HepG2 (cell line): Measurements from ENCODE around the gene ZNF343. TPM values are rescaled to one million over a fixed set of nuclear protein-coding genes. Genes with fewer than 3 reads are reported as not detected.

Experiments used
- CCAR2 ChIP-seq: fragments of 200-400 bp; formaldehyde crosslinking; optimal IDR thresholded peaks from 2 replicates; pipeline ENCODE3; 2018; ENCODE audit warnings: low read depth, mild to moderate bottlenecking, low read length, moderate library complexity
- CEBPB ChIP-seq: IDR thresholded peaks from 2 replicates; pipeline ENCODE4 v1.6.1; 2011; ENCODE audit warnings: low read depth, low read length, improper control_type of control experiment, borderline replicate concordance
- CEBPG ChIP-seq: IDR thresholded peaks from 2 replicates; pipeline ENCODE4 v1.6.1; 2016
- EEA1 ChIP-seq: sonication (generic); formaldehyde crosslinking; IDR thresholded peaks from 2 replicates; pipeline ENCODE4 v1.5.1; 2020; ENCODE audit warnings: mild to moderate bottlenecking, missing genetic modification reagents, borderline replicate concordance
- FOXO1 ChIP-seq: sonication (generic); formaldehyde crosslinking; IDR thresholded peaks from 2 replicates; pipeline ENCODE4 v1.4.0; 2020; ENCODE audit warnings: missing genetic modification reagents
- HMG20B ChIP-seq: conservative IDR thresholded peaks from 2 replicates; pipeline ENCODE4 v1.6.1; 2016; ENCODE audit warnings: missing genetic modification reagents, missing compliant biosample characterization
- HOMEZ ChIP-seq: IDR thresholded peaks from 2 replicates; pipeline ENCODE4 v1.6.1; 2016; ENCODE audit warnings: low read depth
- KMT2B ChIP-seq: IDR thresholded peaks from 2 replicates; pipeline ENCODE4 v1.6.1; 2016; ENCODE audit warnings: missing genetic modification reagents, missing compliant biosample characterization
- MYC ChIP-seq: sonication (generic); formaldehyde crosslinking; IDR thresholded peaks from 2 replicates; pipeline ENCODE4 v1.9.0; 2021; ENCODE audit warnings: missing genetic modification reagents, borderline replicate concordance
- POLR2AphosphoS2 ChIP-seq: IDR thresholded peaks from 2 replicates; pipeline ENCODE4 v1.6.1; 2011; ENCODE audit warnings: low read depth, low read length, improper control_type of control experiment
- ZBTB3 ChIP-seq: sonication (generic); formaldehyde crosslinking; IDR thresholded peaks from 2 replicates; pipeline ENCODE4 v1.4.0; 2020; ENCODE audit warnings: low read depth, mild to moderate bottlenecking, moderate library complexity, missing genetic modification reagents, borderline replicate concordance
- ZNF205 ChIP-seq: IDR thresholded peaks from 2 replicates; pipeline ENCODE4 v1.6.1; 2018; ENCODE audit warnings: missing biosample characterization, missing genetic modification reagents
- ZNF232 ChIP-seq: sonication (generic); formaldehyde crosslinking; IDR thresholded peaks from 2 replicates; pipeline ENCODE4 v1.4.0; 2020; ENCODE audit warnings: missing genetic modification reagents, borderline replicate concordance
- ZNF543 ChIP-seq: sonication (generic); formaldehyde crosslinking; IDR thresholded peaks from 2 replicates; pipeline ENCODE4 v1.4.0; 2020; ENCODE audit warnings: mild to moderate bottlenecking, missing genetic modification reagents
- ZNF557 ChIP-seq: sonication (generic); formaldehyde crosslinking; IDR thresholded peaks from 2 replicates; pipeline ENCODE4 v1.4.0; 2020; ENCODE audit warnings: missing genetic modification reagents
- ZNF646 ChIP-seq: sonication (generic); formaldehyde crosslinking; IDR thresholded peaks from 2 replicates; pipeline ENCODE4 v1.9.0; 2021; ENCODE audit warnings: mild to moderate bottlenecking, missing genetic modification reagents
- ZNF850 ChIP-seq: sonication (generic); formaldehyde crosslinking; conservative IDR thresholded peaks from 2 replicates; pipeline ENCODE4 v1.9.0; 2021; ENCODE audit warnings: mild to moderate bottlenecking, missing genetic modification reagents
- polyA plus RNA-seq, 8 experiments: library from polyadenylated mRNA; depleted of rRNA in 3 of 8; stranded (reverse) in 7 of 8; unstranded in 1 of 8; fragments of >200 nt; fragmentation: Illumina TruSeq in 4 of 8; extraction: Trizol in 4 of 8; gene quantifications; 2 replicates each; pipeline versions ENCODE4 v1.2.1 to v1.2.3, GENCODE V29; 2011 to 2016; ENCODE audit warnings: low read depth in 4 of 8, missing spikeins in 1 of 8, mixed read lengths in 1 of 8; ENCODE audit not compliant: insufficient read depth in 1 of 8
- total RNA-seq, 5 experiments: library from RNA; depleted of rRNA; stranded (reverse); fragments of >200 nt; fragmentation: Illumina TruSeq; extraction: Trizol; gene quantifications; 2 replicates each; pipeline ENCODE4 v1.2.3, GENCODE V29; 2016; ENCODE audit warnings: low read depth in 1 of 5
- TF ChIP-seq, protein P1 (sequence below): sonication (generic); formaldehyde crosslinking; IDR thresholded peaks from 2 replicates; pipeline ENCODE4 v1.4.0; 2020; ENCODE audit warnings: missing genetic modification reagents
- TF ChIP-seq, protein P2 (sequence below): sonication (generic); formaldehyde crosslinking; IDR thresholded peaks from 2 replicates; pipeline ENCODE4 v1.8.0; 2022; ENCODE audit warnings: low read depth, missing genetic modification reagents

Gene ZNF343
- total and polyA plus RNA-seq, 2 of the 13 experiments (the other 11 are each of a cell fraction or from before 2014, with no cell fraction given) = 16.4 to 22.1 TPM

DNA sequence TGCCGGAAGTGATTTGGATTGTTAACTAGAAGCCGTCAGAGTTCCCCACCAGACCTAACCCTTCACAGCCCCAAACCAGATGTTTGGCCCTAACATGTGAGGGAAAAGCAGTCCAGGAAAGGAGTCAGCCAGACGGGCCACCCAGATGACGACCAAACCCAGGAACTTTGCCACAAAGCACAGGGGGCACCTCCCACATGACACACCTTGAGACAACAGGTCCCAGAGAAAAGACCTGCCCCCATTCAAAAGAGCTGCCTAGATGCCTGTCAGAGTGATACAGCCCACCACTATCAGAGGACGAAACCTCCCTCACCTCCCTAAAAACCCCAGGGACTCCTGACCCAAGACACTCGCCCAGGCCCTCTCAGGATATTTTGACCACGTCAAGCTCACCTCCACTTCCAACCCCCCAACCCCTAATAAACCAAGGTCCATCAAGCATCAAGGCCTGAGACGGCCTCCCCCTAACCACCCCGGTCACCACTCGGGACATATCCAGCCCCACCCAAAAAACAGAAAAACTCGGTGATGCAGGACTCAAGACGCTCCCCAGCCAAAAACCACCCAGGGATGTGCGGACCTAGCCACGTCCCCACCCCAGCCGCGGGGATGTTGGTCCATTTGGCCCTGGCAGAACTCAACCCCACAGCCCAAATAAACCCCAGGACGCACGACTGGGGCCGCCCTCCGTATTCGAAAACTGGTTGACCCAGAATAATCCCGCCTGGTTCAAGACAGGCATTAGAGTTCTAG is 662 bp downstream of the ZNF343 start (continued):
- TF ChIP-seq ZNF232 (CRISPR knock-in tag) (no peak), KMT2B (CRISPR knock-in tag) (no peak), ZNF646 (CRISPR knock-in tag) (peak; percentile 75; the same call in 1 of the 2 replicates), HMG20B (CRISPR knock-in tag) (no peak), ZNF543 (CRISPR knock-in tag) (0 out of 2 replicates have a peak, but pooled peaks have one; percentile 6), EEA1 (CRISPR knock-in tag) (peak; percentile 71; the same call in 1 of the 2 replicates), CEBPG (CRISPR knock-in tag) (no peak), ZNF850 (CRISPR knock-in tag) (0 out of 2 replicates have a peak, but pooled peaks have one; percentile 38), CEBPB (no peak), CCAR2 (no peak), ZBTB3 (CRISPR knock-in tag) (no peak), ZNF557 (CRISPR knock-in tag) (no peak), POLR2AphosphoS2 (no peak), FOXO1 (CRISPR knock-in tag) (no peak), MYC (0 out of 2 replicates have a peak, but pooled peaks have one; percentile 24), ZNF205 (CRISPR knock-in tag) (0 out of 2 replicates have a peak, but pooled peaks have one; percentile 12), HOMEZ (CRISPR knock-in tag) (no peak)
- TF ChIP-seq, protein P1, sequence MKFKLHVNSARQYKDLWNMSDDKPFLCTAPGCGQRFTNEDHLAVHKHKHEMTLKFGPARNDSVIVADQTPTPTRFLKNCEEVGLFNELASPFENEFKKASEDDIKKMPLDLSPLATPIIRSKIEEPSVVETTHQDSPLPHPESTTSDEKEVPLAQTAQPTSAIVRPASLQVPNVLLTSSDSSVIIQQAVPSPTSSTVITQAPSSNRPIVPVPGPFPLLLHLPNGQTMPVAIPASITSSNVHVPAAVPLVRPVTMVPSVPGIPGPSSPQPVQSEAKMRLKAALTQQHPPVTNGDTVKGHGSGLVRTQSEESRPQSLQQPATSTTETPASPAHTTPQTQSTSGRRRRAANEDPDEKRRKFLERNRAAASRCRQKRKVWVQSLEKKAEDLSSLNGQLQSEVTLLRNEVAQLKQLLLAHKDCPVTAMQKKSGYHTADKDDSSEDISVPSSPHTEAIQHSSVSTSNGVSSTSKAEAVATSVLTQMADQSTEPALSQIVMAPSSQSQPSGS (CRISPR knock-in tag) = no peak
- TF ChIP-seq, protein P2, sequence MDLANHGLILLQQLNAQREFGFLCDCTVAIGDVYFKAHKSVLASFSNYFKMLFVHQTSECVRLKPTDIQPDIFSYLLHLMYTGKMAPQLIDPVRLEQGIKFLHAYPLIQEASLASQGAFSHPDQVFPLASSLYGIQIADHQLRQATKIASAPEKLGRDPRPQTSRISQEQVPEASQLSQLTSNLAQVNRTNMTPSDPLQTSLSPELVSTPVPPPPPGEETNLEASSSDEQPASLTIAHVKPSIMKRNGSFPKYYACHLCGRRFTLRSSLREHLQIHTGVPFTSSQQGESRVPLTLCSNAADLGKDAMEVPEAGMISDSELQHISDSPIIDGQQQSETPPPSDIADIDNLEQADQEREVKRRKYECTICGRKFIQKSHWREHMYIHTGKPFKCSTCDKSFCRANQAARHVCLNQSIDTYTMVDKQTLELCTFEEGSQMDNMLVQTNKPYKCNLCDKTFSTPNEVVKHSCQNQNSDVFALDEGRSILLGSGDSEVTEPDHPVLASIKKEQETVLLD (CRISPR knock-in tag) = no peak
